Measurements from ENCODE around the gene MORF4L1.
"Not testable (repeated sequence)": the region's sequence is repeated elsewhere in the genome, so short reads cannot be mapped to it uniquely, and the experiment has no call there.

Gene MORF4L1

DNA sequence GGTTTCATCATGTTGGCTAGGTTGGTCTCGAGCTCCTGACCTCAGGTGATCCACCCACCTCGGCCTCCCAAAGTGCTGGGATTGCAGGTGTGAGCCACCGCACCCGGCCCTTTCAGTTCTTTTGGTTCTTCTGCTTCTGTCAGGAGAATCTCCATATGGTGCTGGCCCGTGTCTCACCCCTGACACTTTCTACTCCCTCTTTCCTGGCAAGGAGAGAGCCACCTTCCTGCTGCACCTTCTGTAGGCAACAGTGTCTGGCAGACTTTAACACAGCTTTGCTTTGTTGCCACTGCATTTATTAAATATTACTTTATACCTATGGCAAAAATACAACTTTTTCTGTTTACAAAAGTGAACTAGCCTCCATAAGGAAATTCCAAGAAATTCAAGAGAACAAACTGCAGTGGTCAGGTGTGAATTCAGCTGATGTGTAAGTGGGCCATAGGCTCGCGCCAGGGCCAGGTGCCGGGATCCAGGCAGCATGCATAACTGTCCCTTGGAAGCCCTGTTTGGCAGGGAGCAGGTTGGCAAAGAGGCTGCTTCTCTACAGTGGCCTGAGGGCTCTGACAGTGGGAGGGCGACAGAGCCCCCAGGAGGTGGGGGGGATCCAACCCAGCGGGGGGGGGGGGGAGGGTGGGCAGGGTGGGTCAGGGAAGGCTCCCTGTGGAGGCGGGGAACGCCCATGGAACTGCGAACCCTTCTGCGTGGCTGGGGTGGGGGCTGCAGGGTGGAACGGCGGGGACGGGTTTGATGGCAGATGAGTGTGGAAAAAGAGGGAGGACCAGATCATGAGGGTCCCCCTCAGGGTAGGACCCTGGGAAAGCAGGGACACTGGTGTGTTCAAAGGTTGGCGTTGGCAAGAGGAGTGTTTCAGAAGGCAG lies 51.0 kb downstream of the MORF4L1 start:
- DNase-seq (ENCODE audit: low read depth in 1 of 2, low spot score in 1 of 2), result no peak

DNA sequence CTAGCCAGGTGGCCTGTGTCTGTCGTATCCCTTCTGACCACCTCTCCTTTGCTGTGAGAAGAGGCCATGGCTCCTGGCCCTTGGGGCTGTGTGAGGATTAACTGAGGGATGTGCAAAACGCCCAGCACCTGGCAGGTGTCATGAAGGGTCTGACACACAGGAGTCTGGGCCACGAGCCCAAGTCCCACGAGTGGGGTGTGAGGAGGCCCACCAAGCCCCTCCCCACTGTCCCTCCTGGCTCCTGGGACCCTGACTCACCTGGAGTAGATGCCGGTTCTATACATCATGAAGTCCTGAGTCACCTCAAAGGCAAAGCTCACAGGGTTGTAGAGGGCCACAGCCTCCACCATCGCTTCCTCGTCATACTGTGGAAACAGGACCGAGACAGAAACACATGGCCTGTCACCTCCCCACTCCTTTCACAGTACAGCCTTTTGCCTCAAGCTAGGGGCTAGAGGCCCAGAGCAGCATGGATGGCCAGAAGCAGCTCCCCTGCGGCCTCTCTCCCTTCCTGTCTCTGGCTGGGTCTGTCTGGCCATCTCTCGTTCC lies 52.5 kb downstream of the MORF4L1 start:
- DNase-seq (ENCODE audit: low read depth in 1 of 2, low spot score in 1 of 2), result no peak

DNA sequence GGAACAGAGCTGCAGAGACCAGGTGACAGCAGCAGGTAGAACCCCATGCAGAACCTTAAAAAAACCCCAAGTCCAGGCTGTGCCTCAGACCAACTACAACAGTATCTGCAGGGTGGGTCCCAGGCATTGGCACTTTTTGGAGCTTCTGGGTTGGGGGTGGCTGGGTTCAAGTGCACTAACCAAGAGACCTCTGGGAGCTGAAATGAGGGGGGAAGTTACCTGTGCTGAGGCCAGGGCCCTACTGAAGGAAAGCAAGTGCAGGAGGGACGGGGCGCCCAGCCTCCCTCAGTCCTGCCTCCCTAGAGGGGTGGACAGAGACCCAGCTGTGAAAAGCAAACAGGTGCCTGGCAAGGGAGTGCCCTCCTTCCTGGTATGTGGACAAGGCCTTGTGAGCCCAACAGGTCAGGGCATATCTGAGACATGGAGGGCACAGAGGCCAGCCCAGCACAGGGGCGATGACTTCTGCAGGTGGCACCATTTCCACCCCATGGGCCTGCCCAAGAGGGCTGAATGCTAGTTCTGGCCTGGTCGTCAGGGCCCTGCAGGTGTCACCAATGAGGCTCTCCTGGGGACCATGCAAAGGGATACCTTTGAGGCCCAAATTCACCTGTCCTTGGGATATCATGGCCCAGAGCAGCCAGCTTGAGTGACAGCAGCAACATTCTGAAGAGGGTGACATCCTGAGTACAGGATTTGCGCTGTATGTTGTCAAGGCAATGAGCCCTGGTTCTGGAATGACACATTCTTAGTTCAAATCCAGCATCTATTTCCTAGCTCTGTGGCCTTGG lies 53.5 kb downstream of the MORF4L1 start:
- DNase-seq (ENCODE audit: low read depth in 1 of 2, low spot score in 1 of 2), result no peak

DNA sequence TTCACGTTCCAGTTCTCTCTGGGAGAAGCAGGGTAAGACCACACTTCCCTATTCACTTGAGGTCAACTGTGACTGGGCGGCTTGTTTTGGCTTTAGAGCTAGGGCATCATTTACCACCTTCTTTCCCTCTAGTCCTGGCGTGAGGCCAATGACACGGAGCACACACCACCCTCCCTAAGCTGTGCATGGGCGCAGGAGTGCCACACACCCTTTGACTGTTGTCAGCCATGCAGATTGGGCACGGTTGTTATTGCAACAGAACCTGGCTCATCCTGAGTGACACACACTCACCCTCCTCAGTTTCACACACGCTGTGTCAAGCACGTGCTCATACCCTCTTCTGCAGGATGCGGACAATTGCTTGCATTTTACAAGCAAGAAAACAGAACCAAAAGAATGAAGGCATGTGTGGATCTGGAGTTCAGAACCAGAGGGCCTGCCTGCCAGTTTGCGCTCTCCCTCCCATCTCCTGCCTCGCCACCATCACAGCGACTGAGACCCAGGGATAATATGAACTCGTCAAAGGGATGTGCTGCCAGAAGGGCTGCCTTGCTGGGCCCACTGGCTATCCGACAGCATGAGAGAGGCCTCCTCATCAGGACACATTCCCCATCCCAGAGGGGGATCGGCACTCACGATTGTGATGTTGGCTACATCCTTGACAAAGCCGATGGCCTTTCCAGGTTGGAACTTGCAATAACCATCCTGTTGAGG lies 54.5 kb downstream of the MORF4L1 start:
- no peak for DNase-seq (ENCODE audit: low read depth in 1 of 2, low spot score in 1 of 2)

DNA sequence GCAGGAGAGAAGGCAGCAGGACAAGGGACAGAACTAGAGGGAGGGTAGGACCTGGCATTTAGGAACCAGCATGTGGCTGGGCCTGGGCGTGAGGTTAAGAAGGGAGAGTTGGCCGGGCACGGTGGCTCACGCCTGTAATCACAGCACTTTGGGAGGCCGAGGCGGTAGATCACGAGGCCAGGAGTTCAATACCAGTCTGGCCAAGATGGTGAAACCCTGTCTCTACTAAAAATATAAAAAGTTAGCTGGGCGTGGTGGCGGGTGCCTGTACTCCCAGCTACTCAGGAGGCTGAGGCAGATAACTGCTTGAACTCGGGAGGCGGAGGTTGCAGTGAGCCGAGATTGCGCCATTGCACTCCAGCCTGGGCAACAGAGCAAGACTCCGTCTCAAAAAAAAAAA lies 55.5 kb downstream of the MORF4L1 start:
- not testable (repeated sequence) for DNase-seq (ENCODE audit: low read depth in 1 of 2, low spot score in 1 of 2)

DNA sequence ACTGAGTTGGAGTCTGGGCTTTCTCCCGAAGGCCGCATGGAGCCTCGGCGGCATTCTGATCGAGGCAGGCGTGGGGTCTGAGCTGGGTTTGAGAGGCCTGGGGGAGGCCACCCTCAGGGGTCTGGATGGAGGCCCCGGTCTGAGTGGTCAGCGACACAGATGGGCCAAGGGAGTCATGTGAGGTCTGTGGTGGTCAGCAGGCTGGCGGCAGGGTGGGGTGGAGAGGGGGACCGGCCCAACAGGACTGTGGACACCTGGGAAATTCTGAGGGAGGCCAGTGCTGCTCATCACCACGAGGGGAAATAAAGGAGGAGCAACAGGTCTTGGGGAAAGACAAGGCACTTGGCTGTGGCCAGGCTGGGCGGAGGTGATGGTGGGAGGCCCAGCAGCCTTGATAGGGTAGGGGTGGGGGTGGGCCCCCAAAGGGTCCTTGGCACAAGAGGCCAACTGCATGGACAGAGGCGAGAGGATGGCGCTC lies 56.0 kb downstream of the MORF4L1 start:
- no peak for DNase-seq (ENCODE audit: low read depth in 1 of 2, low spot score in 1 of 2)

DNA sequence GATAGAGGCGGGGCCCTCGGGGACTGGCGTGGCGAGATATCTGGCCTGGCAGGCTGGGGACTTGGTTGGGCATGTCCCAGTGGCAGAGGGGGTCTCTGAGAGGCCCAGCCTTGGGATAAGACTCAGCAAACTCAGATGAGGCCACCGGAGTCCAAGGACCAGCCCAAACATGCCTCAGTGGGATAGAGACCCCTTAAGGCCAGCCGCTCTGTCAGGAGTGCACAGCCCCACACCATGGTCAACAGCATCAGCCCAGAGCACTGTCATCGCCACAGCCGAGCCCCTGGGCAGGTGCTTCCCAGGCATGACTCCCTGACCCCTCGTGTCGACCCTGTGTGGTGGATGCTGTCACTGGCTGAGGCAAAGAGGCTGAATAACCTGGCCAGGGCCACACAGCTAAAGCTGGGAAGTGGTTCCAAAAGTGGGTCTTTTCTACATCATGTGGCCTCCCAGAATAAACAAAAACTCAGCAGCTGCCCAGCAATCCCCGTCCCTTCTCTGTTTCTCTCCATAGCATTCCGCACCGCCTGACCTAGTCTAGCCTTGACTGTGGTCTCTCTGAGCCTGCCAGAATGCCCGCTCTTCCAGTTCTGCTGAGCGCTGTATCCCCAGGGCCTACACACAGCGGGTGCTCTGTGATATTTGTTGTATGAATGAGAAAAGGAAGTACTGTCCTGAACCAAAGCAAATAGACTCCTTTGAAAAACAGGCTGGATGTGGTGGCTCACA lies 57.0 kb downstream of the MORF4L1 start:
- DNase-seq (ENCODE audit: low read depth in 1 of 2, low spot score in 1 of 2), result no peak

DNA sequence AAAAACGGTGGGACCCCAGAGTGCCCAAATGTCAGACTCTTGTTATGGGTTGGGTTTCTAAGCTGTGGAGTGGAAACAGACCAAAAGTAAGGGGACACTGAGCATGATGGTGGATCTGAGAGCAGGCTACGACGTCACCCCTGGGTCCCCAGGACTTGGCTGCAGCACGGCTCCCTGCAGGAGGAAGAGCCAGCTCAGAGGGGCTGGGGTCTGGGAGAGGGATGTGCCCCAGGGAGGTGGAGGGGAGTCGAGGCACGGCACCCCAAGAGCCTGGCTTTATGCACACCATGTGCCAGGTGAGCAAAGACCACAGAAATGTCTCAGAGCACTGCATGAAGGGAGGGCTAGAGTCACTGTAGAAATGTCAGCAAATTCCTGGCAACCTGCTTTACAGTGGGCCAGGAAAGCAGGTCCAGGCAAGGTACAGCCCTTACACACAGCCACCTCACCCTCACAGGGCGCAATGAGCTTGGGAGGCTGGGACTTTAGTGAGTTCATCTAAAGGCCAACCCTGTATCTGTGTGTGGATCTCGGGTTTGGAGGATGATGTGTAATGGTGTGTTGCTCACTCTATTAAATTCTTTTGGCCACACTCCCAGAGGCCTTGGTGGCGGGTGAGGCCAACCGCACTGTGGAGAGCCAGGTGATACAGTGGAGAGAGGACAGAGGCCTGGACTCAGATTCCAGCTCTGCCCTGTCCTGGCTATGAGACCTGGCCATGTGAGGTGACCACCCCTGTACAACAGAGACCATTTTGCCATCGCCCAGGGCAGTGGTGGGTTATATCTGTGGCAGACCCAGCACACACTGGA lies 58.1 kb downstream of the MORF4L1 start:
- DNase-seq (ENCODE audit: low read depth in 1 of 2, low spot score in 1 of 2), result no peak

DNA sequence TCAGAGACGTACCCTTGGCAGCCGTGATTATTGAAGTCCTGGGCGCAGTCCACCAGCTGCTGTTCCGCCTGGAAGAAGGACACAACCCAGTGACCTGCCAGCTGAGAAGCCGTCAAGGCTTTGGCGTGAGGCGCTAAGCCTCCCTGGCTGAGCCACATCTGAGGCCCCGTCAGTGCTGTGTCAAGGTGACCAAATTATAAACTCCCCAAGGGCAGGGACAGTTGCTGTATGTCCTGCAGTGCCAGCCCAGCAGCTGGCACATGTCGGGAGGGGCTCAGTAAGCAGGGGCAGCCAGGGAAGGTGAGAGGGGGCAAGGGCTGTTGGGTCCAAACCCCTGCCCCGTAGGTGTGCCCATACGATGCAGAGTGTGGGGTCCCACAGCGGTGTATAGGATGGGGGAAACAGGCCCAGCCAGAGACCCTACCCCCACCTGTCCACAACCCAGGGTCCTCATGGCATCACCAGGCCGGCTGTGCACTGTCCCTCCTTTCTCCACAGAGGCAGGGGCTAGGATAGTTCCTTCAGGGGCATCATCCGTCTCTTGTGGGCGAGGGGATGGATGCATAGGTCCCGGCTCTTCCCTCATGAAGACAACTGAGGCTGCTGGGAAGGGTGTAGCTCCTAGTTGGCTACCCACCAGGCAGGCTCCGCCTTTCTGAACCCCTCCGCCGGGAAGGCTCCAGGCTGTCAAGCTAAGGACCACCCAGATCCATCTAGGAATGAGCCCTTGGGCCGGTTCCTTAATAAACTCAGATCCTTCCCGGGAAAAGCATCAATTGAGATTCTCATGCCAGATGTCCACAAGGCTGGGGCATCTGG lies 59.0 kb downstream of the MORF4L1 start:
- DNase-seq (ENCODE audit: low read depth in 1 of 2, low spot score in 1 of 2), result no peak

DNA sequence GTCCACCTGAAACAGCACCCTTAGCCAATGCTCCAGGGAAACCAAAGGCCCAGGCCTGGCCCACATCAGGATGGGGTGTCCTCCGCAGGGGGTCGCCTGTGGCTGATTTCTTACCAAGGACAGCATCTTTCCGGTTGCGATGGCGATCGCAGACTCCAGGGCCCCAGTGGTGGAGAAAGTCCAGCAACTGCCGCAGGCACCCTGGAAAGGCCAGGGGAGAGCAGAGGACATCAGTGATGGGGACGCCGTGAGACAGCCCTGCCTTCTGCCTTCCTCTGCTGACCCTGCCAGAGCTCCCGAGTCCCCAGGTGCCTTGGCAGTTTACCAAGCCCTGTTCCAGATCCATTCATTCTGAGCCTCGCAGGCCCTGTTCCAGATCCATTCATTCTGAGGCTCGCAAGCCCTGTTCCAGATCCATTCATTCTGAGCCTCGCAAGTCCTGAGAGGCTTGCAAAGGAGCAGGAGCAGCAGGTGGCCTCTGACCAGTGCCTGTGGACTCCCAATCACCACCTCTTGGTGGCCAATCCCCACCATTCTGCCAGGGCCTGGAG lies 59.6 kb downstream of the MORF4L1 start:
- no peak for DNase-seq (ENCODE audit: low read depth in 1 of 2, low spot score in 1 of 2)

DNA sequence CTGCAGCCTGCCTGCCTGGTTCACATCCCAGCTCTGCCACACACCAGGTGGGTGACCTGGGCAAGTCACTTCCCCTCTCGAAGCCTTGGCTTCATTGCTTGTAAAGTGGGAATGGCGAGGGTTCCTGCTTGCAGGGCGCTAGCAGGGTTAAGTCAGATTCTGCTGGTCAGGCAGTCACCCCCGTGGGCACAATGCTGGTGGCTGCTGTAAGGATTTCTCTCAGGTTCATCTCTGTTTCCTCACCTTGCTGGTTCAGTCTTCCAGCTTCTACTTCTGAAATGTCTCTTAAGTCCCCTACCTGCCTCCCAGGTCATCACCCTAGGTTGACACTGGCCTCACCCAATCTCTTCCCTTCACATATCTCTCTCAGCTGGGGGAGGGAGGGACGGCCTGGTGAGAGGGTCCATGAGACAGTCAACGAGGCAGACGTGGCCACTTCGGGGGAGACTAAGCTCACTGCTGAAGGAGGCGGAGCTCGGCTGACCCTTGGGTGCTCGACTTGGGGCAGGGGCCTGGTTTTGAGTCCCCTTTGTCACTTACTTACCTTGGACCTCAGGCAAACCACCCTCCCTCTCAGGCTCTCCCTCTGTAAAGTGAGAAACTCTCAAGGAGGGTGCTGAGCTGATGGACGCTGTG lies 60.6 kb downstream of the MORF4L1 start:
- no peak for DNase-seq (ENCODE audit: low read depth in 1 of 2, low spot score in 1 of 2)

DNA sequence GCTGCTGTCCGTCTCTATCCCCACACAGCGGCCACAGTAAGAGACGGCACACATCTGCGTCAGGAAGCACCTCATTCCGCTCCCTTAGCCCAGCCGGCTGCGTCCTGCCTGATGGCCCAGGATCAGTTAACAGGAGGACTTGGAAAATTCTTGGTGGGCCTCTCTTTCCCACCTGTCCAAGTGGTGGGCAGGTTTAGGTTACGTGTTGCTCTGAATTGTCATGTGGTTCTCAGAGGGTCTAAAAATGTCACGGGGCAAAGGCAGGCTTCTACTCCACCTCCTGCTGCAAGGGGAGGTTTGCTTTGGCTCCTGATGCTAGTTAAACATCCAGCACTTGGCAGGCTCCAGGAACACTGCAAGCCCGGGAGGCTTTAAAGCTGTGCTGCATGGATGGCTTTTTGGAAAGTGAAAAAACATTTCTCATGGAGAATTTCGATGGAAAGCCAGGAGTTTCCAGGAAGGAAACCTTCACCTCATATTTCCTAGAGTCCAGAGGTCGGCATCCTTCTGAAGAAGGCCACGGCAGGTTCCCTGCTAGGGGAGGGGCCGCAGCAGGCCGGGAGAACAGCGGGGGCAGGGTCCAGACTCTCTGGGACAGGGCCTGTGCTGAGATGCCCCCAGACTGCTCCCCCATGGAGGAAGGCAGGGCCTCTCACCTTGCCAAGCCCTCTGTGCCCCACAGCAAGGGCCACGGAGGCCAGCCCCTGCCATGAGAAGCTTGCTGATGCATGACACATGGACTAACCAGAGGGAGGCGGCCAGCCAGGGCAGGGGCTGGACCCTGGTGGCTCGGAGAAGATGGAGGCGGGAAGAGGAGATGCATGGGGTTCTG lies 61.3 kb downstream of the MORF4L1 start:
- DNase-seq (ENCODE audit: low read depth in 1 of 2, low spot score in 1 of 2), result no peak

DNA sequence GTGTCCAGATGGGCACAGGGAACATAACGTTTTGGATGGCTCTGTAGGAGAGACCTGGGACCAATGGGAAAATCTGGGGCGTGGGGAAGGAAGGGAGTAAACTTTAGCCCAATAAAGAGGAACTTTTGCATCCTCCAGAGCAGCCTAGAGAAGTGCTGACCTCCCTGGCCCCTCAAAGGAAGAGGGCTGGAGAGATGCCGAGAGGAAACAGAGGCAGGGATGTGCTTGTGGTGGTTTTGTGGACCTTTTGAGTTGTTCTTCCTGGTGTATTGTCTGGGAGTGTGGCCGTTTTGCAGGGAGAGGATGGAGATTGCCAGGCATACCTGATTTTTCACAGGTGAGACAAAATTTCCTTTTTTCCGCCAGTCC lies 61.9 kb downstream of the MORF4L1 start:
- DNase-seq (ENCODE audit: low read depth in 1 of 2, low spot score in 1 of 2), result no peak

DNA sequence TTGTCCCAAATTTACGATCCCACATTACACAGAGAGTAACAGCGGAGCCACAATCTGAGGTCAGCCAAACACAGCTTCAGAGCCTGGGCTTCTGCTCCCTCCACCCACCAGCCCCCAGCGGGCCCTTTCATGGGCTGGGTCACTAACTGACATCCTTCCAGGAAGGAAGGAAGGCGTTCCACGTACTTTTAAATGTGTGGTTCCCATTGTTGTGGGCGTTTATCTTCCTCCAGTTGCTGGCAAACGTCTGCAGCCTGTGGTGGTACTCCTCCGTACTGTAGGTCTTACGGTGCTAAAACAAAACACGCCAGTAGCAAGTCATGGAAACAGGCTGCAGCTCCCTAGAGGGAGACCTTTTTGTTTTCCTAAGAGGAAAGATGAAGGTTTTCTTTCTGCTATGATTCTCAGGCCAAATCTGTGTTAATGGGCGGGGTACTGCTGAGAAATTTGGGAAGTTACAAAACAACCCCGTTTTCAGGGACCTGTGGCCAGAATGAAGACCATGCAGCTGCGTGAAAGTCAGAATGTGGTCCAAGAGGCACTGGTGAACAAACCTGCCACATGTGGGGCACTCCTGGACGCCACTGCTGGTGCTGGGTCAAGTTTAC lies 64.5 kb downstream of the MORF4L1 start:
- DNase-seq (ENCODE audit: low read depth in 1 of 2, low spot score in 1 of 2), result no peak

DNA sequence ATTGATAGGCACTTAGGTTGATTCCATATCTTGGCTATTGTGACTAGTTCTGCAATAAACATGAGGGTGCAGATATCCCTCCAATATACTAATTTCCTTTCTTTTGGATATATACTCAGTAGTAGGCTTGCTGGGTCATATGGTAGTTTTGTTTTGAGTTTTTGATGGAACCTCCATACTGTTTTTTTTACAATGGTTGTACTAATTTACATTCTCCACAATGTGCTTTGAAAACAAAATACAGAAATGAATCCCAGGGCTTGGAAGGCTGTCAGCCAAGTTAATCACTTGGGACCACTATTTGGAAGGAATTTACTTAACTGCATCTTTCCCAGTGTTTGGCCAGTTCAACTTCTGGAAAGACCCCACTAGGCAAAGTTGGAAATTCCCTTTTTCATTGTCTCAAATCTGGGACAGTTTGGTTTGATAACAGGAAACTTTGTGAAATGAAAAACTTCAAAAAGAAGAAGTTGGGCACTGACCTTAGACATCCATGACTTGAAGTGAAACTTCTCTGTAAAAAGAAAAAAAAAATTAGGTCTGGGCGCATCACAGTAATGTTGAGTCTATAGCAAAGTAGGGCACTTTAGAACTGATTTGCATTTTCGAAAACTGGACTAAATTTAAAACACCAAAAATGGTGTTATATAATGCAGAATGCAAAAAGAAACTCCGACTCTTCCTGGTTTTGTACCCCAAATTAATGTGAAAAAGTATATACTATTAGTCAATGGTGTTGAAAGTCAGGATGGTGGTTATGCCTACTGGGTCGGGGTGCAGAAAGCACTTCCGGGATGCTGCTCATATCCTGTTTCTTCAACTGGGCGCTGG lies 66.2 kb downstream of the MORF4L1 start:
- DNase-seq (ENCODE audit: low read depth in 1 of 2, low spot score in 1 of 2), result no peak

DNA sequence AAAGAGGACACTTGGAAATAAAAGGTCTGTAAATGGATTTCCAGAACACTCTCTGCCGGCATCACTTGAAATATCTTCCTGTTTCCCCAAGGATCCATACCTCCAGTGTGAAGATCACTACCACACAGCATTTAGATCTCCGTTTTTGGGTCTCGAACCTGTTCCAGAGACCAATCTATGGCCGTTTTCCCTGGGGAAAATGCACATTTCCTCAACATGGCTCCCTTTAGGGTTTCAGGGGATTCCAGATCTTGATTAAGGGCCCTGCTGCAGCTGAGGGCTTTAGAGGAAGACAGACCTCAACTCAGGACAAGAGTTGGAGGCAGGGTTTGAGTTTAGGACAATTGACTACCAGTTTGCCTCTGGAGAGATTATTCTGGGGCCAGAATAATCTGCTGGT lies 70.1 kb downstream of the MORF4L1 start:
- DNase-seq (ENCODE audit: low read depth in 1 of 2, low spot score in 1 of 2), result no peak

Data from activated CD4-positive, alpha-beta T cell treated with anti-CD3 and anti-CD28 coated beads, Interleukin-2, amount 50 U/mL, for 24 hours (primary cell).